ENCODE results near the gene CMTR2.
A peak's percentile ranks its signal among the peaks of the same experiment; 100 is the strongest.

DNA sequence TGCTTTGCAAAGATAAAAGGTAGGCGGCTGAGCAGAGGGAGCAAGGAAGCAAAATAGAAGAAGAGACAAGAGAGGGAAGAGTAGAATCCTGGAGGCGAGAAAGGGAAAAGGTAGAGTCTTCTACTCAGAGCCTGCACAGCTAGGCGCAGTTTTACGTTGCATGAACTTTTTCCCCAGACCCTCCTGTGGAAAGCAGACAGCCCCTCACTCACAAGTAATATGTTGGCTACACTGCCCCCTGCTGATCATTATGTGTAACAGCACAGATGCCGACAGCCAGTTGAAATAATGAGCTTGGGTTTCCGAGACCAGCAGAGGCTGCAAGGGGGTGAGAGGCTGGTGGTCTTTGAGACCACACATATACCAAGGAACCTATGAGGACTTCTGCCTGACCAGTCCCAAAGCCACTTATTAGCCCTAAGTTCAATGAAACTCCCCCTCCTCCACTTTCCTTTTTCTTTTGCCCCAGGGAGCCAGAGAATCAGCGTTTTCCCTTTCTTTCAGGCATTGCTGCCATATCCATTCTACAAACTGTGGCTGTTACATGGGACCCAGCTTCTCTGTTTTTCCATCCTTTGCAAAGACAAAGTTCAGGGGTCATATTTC is 22.5 kb upstream of the CMTR2 start:
- TF ChIP-seq EZH2 (IDR thresholded peaks at IDR 0.05) (no peak), CTCF (IDR thresholded peaks at IDR 0.05) (peak; percentile 90)
